HS-5 (cell line): Measurements from ENCODE around the gene NEK5.

Source experiments
- DNase-seq: peaks from one replicate; pipeline ENCODE4 v3.0.0-alpha.2; 2012; ENCODE audit warnings: low read depth

Gene NEK5

GRCh38 chr13:52011632-52012511, 117.0 kb downstream of the NEK5 start, which contains the start of gene ALG11:
Gene ALG11, plus strand, starts transcription at chr13:52012398. Its CDS starts 21 bp downstream, at chr13:52012419.
- peak; percentile 73 for DNase-seq

- no peak for DNase-seq
Observed at GRCh38 chr13:52010890-52011631, 117.8 kb downstream of the NEK5 start, which contains the start of gene ATP7B. Gene ATP7B, minus strand, starts transcription at chr13:52011450. Its CDS starts 113 bp downstream, at chr13:52011337.

GRCh38 chr13:52009946-52010345, 118.9 kb downstream of the NEK5 start:
- DNase-seq: no peak

- DNase-seq: no peak
Observed at GRCh38 chr13:52006523-52007245, 122.2 kb downstream of the NEK5 start.

GRCh38 chr13:52005841-52006522, 122.9 kb downstream of the NEK5 start:
- DNase-seq: no peak

GRCh38 chr13:52004511-52005170, 124.2 kb downstream of the NEK5 start:
- no peak for DNase-seq

- DNase-seq: no peak
Observed at GRCh38 chr13:52003541-52003940, 125.3 kb downstream of the NEK5 start.

GRCh38 chr13:52002361-52002760, 126.5 kb downstream of the NEK5 start:
- no peak for DNase-seq

- DNase-seq: no peak
Observed at GRCh38 chr13:52001120-52001731, 127.6 kb downstream of the NEK5 start.

- DNase-seq: no peak
Observed at GRCh38 chr13:51999921-52000320, 129.0 kb downstream of the NEK5 start.

GRCh38 chr13:51999510-51999911, 129.4 kb downstream of the NEK5 start:
- DNase-seq: no peak

GRCh38 chr13:51998723-51999509, 130.0 kb downstream of the NEK5 start:
- DNase-seq: no peak

- no peak for DNase-seq
Observed at GRCh38 chr13:51997641-51998330, 131.1 kb downstream of the NEK5 start.

GRCh38 chr13:51997186-51997585, 131.7 kb downstream of the NEK5 start:
- DNase-seq: no peak

GRCh38 chr13:51996641-51997040, 132.2 kb downstream of the NEK5 start:
- DNase-seq: no peak

GRCh38 chr13:51995677-51996551, 133.0 kb downstream of the NEK5 start:
- DNase-seq: no peak

GRCh38 chr13:51993713-51994112, 135.2 kb downstream of the NEK5 start:
- DNase-seq: no peak

GRCh38 chr13:51988988-51989618, 139.8 kb downstream of the NEK5 start:
- DNase-seq: no peak
